Right ventricle myocardium inferior (tissue), 1 donor: ENCODE data around the gene HAS3. TPM values are rescaled to one million over a fixed set of nuclear protein-coding genes. Genes with fewer than 3 reads are reported as not detected.
"Not testable (repeated sequence)": the region's sequence is repeated elsewhere in the genome, so short reads cannot be mapped to it uniquely, and the experiment has no call there.

Source experiments
- ATAC-seq: fragments of 200-7000 bp; cut with Tn5 transposase; one replicate; pipeline ENCODE4 v1.9.1; 2020; ENCODE audit warnings: mild to moderate bottlenecking, moderate library complexity
- DNase-seq: peaks from one replicate; pipeline ENCODE4 v3.0.0; 2021; ENCODE audit errors: missing footprints
- intact Hi-C: fragments of 100-400 bp; cut with DNase I; formaldehyde crosslinking; loops from one replicate; pipeline ENCODE4 v1.11.0; 2022
- total RNA-seq: library from RNA; stranded (reverse); fragmentation: NEBNext Ultra II Directional; extraction: Animal tissue kit (Norgen Biotek cat#: 25700); gene quantifications from one replicate; pipeline ENCODE4 v1.2.1, GENCODE V29; 2021
- donor health status: DM: no; HTN: yes; CAD: no; lungs with severe emphysema.

The HAS3 gene
- total RNA-seq, 1 donor from 2014 or later = 0.30 TPM

DNA sequence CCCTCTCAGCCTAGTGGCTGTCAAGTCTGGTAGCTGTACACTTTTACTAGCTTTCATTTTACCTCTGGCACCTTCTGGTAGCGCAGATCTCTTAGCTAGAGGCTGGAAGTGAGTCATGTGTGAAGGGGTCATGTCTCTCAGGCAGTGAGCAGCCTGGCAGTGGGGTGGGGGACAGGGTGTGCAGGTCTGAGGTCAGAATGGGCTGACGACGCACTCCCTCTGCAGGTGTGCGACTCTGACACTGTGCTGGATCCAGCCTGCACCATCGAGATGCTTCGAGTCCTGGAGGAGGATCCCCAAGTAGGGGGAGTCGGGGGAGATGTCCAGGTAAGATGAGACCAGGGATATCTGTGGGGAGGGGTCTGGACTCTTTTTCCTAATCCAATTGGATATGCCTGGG is 7.8 kb downstream of the HAS3 start:
- no peak for ATAC-seq
- peak; percentile 21 for DNase-seq
- intact Hi-C loops = no loop called here

DNA sequence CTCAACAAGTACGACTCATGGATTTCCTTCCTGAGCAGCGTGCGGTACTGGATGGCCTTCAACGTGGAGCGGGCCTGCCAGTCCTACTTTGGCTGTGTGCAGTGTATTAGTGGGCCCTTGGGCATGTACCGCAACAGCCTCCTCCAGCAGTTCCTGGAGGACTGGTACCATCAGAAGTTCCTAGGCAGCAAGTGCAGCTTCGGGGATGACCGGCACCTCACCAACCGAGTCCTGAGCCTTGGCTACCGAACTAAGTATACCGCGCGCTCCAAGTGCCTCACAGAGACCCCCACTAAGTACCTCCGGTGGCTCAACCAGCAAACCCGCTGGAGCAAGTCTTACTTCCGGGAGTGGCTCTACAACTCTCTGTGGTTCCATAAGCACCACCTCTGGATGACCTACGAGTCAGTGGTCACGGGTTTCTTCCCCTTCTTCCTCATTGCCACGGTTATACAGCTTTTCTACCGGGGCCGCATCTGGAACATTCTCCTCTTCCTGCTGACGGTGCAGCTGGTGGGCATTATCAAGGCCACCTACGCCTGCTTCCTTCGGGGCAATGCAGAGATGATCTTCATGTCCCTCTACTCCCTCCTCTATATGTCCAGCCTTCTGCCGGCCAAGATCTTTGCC is 9.0 kb downstream of the HAS3 start:
- ATAC-seq (no peak), DNase-seq (peak; percentile 43)
- intact Hi-C loops = no loop called here

DNA sequence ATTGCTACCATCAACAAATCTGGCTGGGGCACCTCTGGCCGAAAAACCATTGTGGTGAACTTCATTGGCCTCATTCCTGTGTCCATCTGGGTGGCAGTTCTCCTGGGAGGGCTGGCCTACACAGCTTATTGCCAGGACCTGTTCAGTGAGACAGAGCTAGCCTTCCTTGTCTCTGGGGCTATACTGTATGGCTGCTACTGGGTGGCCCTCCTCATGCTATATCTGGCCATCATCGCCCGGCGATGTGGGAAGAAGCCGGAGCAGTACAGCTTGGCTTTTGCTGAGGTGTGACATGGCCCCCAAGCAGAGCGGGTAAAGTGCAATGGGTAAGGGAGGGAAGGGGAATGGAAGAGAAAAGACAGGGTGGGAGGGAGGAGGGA is 9.5 kb downstream of the HAS3 start:
- DNase-seq = no peak
- no peak for ATAC-seq
- intact Hi-C loops = no loop called here

DNA sequence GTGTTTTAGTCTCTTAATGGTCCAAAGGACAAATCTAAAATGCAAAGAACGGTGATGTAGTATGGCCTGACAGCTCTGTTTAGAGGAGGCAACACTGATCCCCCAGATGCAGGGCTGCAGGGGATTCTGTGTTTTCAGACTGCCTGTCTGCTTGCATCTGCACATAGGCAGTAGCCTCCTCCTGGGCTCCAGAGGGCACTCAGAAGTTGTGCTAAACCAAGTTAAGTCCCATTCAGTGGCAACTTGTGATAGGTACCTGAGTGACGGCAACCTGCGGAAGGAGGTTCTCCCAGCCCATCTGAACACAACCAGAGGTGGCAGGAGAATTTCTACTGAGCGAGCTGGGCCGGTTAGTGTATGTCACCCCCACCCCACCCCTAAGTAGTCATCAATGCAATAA is 9.9 kb downstream of the HAS3 start:
- DNase-seq = peak; percentile 35
- no peak for ATAC-seq
- intact Hi-C loops = no loop called here

DNA sequence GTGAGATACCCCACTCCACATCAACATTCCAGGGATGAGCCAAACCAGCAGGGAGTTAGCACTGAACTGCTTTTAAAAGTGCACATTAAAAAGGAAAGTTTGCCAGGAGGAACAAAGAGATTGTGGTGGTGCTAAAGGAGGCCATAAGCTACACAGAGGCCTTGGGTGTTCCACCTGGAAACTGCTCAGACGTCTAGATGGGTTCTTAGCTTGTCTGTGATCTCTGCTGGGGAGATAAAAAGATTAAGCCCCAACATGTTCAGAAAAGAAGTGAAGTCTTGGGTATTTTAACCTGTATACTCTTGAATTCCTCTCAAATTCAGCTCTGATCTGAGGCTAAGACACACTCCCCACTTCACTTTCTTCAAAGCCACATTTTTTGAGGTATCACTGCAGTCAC is 10.4 kb downstream of the HAS3 start:
- no peak for ATAC-seq
- DNase-seq = no peak
- intact Hi-C loops = no loop called here

DNA sequence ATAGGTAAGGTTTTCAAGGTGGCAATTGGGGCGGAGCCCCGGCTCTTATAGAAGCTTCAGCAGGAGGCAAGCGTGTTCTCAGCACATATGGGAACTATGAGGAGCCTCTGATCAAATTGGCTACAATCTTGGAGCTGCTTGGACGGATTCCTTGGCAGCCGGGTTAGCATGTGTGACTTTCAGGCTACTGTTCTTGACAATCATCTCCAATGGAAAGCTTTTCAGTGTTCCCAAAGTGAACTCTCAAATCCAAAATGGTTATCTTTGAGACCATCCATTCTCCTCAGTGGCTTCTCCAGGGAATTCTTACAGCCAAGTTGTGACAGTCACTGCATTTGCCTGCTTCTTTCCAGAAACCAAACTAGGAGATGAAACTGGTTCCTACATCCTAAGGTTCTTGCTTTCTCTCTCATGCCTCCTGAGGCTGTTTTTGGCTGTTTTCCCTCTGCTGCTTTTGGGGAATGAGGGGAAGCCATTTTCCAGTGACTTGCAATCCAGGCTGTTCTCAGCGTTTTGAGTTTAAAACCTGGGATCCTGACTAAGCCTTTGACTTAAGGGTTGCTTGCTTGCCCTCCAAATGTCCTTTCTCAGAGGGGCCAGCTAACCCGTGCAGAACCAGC is 10.9 kb downstream of the HAS3 start:
- ATAC-seq (no peak), DNase-seq (no peak)
- intact Hi-C loops = no loop called here

DNA sequence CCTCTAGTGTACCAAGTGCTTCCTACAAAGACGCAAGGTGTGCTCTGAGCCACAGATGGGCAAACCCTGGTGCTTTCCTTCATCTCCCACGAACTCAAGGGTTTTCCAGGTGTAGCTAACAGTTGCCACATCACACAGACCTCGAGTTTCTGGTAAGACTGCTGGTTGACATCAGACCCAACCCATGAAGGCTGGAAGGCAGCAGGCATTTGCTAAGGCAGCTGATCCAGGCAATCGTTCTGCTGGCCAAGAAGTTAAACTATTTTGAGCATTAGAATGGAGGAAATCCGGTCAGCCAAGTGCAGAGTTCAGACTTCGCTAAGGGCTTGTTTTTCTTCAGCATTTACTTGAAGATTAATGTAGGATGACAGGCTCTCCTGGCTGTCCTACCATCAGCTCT is 11.5 kb downstream of the HAS3 start:
- no peak for ATAC-seq
- DNase-seq = no peak
- intact Hi-C loops = no loop called here

DNA sequence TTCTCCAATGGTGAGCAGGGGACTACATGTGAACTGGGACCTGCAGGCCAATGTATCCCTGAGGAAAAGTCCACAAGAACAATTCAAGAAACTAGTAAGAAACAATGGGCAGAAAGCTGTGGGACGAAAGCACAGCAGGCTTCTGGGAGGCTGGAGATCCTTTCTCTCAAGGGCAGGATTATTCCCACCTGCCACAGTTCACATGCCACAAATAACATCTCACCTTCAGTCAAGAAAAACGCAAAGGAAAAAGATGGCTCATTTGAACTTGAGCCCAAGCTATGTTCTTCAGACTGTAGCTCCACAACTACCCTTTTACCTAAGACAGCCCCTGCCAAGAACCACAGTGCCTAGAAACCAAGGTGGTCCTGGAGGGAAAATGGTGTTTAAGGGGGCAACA is 13.0 kb downstream of the HAS3 start:
- ATAC-seq = no peak
- intact Hi-C loops = no loop called here
- no peak for DNase-seq

DNA sequence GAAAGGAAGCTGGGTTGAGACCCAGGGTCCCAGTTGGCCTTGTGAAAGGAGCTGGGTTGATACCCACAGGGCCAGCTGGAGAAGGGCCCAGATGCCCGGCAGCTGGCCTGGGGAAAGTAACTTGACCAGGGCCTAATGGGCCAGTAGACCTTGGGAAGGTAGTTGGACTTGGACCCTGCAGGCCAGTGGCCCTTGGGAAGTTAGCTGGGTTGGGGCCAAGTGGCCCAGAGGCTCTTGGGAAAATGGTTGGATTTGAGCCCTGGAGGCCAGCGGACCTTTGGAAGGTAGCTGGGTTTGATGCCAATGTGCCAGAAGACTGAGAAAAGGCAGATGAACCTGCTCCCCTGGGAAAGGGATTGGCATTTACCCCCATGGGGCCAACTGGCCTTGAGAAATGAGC is 13.5 kb downstream of the HAS3 start:
- ATAC-seq = no peak
- no peak for DNase-seq
- intact Hi-C loops = no loop called here

DNA sequence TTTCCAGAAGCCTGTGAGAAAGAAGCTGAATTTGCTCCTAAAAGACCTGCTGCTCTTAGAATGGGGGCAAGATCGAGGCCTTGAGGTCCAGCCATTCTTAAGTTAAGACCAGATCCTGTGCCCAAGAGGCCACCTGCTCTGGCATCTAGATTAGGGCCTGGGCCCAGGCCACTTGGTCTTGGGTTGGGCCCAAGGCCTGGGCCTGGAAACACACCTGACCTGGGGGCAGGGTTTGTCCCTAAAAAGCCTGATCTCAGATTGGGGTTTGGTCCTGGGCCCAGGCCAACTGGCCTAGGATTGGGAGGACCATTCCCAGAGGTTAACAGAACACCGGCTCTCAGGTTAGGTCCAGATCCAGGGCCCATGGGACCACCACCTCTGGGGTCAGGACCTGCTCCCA is 14.1 kb downstream of the HAS3 start:
- intact Hi-C loops = no loop called here
- ATAC-seq = no peak

DNA sequence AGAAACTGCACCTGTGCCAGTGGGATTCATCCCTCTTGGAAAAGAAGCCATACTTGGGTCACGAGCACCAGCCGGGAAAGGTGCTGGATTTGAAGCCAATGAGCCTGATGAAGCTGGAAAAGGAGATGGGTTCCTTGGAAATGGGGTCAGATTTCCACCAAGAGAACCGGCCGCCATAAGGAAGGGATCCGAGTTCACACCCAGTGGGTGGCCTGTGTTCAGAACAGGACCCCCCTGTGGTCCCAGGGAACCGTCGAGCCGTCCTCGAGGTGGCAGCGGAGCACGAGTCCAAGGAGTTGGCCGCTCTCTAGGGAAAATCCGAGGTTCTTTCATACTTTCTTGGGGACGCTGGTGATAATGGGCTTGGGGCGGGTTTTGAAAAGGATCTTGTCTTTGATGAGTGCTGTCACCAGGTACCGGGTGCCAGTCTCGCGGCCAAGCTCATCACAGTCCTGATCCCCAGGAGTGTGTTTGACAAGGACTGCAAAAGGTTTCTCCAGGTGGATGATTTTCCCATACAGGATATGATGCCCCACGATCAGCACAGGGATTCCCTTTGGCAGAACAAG is 14.7 kb downstream of the HAS3 start:
- DNase-seq (no peak), ATAC-seq (no peak)
- intact Hi-C loops = loop anchor here (5.0 kb wide), 2 partner anchors 273 to 593 kb away; no protein-coding TSS in a partner anchor

More for the DNA sequence above, 14.1 kb downstream of the HAS3 start:
- no peak for DNase-seq

DNA sequence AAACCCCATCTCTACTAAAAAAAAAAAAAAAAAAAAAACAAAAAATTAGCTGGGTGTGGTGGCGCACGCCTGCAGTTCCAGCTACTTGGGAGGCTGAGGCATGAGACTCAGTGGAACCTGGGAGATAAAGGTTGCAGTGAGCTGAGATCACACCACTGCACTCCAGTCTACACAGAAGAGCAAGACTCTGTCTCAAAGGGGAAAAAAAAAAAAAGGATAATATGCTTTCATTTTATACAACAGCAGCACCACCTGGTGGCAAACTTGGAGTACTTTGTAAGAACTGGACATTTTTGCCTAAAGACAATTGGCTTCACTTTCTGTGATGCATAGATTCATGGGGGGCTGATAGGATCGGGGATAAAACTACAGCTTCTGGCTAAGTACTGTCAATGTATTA is 18.5 kb downstream of the HAS3 start:
- ATAC-seq = no peak
- intact Hi-C loops = loop anchor here (2.0 to 5.0 kb wide), 3 partner anchors 221 to 597 kb away; no protein-coding TSS in a partner anchor

DNA sequence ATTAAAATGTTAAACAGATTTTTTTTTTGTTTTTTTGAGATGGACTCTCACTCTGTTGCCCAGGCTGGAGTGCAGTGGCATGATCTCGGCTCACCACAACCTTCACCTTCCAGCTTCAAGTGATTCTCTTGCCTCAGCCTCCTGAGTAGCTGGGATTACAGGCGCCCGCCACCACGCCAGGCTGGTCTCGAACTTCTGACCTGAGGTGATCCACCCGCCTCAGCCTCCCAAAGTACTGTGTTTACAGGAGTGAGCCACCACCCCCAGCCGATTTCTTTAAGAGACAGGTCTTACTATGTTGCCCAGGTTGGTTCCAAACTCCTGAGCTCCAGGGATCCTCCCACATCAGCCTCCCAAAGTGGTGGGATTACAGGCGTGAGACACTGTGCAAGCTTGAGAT is 19.0 kb downstream of the HAS3 start:
- not testable (repeated sequence) for ATAC-seq, DNase-seq
- intact Hi-C loops = loop anchor here (2.0 to 5.0 kb wide), 3 partner anchors 222 to 597 kb away; no protein-coding TSS in a partner anchor

More for the DNA sequence above, 18.5 kb downstream of the HAS3 start:
- DNase-seq = no peak

DNA sequence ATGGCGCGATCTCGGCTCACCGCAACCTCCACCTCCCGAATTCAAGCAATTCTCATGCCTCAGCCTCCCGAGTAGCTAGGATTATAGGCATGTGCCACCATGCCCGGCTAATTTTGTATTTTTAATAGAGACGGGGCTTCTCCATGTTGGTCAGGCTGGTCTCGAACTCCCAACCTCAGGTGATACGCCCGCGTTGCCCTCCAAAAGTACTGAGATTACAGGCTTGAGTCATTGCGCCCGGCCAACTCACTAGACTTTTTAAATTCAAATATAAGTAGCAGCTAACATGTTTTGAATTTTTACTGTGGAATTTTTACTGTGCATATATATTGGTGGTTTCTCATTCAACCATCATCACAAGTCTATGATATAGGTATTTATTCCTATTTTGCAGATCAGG is 19.5 kb downstream of the HAS3 start:
- intact Hi-C loops = loop anchor here (2.0 to 5.0 kb wide), 3 partner anchors 222 to 598 kb away; no protein-coding TSS in a partner anchor
- DNase-seq, ATAC-seq: not testable (repeated sequence)

DNA sequence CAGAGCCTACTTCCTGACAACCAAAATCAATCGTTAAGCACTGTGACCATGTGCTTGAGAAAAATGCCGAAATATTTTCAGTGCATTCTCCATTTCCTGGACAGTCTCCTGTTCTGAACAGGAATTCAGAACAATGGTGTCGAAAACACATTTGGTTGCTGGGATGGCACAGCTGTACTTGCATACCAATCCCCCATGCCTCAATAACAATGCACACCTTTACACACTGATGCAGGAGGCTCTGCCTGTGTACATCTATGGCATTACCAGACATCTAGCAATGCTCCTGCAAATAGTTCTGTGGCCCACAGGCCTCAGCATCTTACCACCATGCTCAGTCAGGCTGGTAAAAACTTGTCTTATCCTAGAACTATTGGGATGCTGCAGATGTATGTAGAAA is 20.8 kb downstream of the HAS3 start:
- DNase-seq (no peak), ATAC-seq (no peak)
- intact Hi-C loops = no loop called here

DNA sequence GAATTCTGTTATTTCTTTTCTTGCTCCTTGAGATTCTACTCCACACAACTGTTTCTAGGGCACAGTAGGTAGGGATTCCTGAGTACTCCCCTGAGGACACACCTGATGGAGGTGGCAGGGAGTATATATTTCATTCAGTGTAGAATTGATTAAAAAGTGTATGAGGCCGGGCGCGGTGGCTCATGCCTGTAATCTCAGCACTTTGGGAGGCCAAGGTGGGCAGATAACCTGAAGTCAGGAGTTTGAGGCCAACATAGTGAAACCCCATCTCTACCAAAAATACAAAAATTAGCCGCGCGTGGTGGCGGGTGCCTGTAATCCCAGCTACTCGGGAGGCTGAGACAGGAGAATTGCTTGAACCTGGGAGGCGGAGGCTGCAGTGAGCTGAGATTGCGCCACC is 21.3 kb downstream of the HAS3 start:
- intact Hi-C loops, ATAC-seq, DNase-seq: not testable (repeated sequence)

DNA sequence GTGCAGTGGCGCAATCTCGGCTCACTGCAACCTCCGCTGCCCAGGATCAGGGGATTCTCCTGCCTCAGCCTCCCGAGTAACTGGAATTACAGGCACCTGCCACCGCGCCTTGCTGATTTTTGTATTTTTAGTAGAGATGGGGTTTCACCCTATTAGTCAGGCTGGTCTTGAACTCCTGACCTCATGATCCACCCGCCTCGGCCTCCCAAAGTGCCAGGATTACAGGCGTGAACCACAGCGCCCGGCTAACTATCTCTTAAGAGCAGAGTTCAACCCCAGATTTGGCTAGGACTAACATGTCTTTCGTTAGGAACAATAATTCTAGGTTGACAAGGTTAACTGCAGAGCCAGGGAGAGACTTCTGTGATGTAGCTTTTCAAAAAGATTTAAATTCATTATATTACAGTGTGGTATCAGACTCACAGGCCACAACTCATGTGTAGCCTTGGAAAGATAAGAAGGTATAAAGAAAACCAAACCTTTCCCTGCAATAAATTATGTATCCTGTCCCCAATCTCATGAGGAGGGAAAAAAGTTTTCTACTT is 22.6 kb downstream of the HAS3 start:
- no peak for ATAC-seq
- intact Hi-C loops = no loop called here
- DNase-seq = no peak

DNA sequence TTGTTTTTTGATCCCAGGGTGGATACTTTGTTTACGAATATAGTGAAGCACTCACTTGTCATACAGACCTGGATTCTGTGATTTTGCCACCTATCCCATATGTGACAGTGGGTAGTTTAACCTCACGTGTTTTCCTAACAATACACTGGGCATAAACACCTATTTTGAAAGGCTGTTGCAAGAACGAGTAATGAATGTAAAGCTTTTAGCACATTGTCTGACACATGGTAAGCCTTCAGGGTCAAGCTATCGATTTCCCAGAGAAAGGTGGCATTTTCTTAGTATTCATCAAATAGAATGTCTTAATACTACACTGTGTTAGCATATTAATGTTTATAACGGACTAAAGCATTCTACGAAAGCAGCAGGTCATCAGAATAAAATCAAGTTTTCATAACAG is 25.0 kb downstream of the HAS3 start:
- intact Hi-C loops = no loop called here
- no peak for DNase-seq
- no peak for ATAC-seq

DNA sequence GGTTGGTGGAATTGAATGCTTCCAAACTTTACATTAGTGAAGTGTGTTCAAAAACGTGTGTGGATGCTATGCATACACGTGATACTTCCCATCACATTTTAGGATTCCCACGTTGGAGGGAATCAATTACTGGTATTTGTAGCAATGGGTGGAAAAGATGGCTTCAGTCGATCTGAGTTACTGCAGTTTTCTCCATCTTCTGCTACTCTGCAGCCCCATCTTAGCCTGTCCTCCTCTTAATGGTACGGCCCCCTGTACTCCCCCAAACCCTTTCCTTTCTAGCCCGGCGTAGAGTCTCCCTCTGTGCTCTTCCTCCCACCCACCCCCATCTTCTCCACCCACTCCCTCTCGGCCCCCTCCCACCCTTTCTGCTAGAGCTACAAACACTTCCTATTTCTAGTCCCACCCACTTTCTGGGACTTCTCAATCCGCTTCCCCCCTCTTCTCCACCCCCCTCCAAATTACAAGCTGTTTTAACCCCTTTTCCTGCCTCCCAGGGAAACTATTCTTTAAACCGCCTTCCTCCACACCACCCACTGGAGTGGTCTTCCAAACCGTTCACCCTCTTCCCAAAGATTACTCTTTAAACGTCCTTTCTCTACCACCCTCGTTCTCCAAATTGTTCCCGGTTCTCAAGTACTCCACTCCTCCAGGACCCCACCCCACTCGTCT is 25.9 kb downstream of the HAS3 start:
- ATAC-seq (no peak), DNase-seq (no peak)
- intact Hi-C loops = no loop called here
